HG03575 (cell line): ENCODE measurements around the gene CUL3.

Source experiments
- ATAC-seq: cut with Tn5 transposase; IDR thresholded peaks from one replicate; pipeline ENCODE4 v1.9.1; 2021; ENCODE audit not compliant: unreplicated experiment, insufficient number of reproducible peaks, low FRiP score; ENCODE audit errors: extremely low read depth

The CUL3 gene

DNA sequence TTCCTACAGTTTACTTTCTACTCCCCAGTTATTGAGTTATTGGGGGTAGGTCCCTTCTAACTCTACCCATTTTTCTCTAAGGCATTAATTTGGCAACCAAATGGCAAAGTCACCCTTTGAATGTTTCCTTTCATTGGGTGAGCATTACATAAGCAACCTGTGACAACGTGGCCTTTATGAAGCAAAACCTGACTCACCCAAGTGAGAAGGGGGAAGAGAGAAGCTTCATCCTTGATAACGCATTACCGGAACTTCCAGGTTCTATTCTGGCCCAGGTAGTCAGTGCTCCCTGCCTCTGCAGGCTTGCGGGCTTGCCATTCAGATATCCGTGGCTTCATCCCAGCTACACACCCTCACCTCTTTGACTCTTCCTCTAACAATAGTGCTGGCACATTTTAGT, 144.2 kb downstream of the CUL3 start:
- no peak for ATAC-seq

DNA sequence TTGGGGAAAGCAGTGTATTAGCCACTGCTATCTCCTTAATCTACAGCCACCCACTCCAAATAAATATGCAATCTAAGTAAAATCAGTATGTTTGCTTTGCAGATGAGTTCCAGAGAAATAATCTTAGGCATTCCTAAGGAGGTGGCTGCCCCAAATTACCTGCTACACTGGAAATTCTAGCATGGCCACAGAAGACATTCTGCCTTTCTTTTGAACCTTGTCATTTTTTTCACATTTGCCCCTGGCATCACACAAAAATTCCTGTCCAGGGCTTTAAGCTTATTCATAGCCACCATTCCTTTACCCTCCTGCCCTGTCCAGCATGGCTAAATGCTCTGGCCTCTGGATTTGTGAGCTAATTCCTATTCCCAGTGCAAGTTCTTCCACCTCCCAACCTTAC, 146.4 kb downstream of the CUL3 start:
- no peak for ATAC-seq

DNA sequence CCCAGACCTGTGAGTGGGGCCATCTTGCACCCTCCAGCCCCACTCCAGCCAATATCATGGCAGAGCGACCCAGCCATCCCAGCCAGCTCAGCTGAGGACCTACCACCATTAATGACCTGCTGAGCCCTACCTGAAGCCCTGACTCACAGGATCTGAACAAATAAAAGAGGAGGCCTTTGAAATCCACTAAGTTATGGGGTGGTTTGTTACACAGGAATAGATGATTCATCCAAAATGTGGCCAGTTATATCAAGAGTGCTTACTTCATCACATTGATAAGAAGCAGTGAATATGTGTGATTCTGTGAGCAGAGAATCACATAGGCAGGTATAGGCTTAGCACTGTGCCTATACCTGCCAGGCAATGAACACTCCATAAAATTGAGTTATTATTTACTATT, 148.5 kb downstream of the CUL3 start:
- ATAC-seq, result no peak

GRCh38 chr2:224434618-224435017, 150.5 kb downstream of the CUL3 start:
- ATAC-seq, result no peak

DNA sequence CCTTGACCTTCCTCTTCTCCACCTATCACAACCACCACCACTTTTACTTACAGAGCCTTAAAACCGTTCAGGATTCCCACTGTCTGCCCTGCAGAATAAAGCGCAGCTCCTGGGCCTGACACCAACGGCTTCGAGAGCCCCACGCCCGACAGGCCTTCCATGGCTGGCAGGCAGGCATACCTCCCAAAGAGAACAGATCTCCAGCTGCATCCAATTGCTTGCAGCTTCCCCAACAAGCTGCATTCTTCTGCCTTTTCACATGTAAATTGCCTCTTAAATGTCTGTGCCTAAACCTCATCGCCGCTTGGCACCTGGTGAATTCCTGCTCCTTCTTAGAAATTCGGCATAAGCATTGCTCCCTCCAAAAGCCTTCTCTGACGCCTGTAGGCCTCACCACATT, 151.7 kb downstream of the CUL3 start:
- no peak for ATAC-seq

DNA sequence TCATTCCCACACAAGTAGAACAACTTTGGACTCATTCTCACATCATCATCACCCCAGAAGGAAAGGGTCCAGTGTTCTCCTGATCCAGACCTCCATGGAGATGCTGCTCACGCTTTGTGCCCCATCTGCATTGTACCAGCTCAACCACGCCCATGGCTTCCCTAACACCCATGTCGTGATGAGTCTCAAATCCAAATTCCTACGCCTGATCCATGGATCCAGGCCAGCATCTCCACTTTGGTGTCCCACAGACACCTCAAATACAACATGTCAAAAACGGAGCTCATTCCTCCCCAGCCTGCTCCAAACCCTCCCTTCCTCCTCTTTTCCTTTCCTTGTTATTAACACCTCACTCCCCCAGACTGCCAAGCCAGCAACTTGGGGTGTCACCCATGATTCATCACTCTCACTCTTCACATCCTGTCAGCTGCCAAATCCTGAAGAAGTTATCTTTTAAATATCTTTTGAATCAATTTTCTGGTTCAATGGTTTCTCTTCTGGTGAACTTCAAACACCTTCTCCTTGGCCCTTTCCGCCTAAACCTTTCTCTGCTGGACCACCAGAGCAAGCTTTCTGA, 153.1 kb downstream of the CUL3 start:
- ATAC-seq, result no peak

DNA sequence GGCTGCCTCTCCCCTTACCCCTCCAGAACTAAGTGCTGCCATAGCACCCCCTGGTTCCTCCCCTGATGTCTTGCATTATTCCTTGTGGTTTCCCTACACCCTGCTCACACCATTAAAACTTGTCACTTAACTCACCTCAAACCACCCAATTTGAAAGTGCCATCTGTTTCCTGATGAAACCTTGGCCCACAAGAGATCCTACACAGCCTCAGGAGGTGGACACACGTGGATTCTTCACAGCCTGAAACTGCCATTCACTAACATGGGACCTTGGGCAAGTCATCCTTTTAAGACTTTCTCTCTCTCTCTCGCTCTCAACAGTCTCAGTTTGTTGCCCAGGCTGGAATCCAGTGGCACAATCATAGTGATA, 155.7 kb downstream of the CUL3 start:
- ATAC-seq, result no peak

DNA sequence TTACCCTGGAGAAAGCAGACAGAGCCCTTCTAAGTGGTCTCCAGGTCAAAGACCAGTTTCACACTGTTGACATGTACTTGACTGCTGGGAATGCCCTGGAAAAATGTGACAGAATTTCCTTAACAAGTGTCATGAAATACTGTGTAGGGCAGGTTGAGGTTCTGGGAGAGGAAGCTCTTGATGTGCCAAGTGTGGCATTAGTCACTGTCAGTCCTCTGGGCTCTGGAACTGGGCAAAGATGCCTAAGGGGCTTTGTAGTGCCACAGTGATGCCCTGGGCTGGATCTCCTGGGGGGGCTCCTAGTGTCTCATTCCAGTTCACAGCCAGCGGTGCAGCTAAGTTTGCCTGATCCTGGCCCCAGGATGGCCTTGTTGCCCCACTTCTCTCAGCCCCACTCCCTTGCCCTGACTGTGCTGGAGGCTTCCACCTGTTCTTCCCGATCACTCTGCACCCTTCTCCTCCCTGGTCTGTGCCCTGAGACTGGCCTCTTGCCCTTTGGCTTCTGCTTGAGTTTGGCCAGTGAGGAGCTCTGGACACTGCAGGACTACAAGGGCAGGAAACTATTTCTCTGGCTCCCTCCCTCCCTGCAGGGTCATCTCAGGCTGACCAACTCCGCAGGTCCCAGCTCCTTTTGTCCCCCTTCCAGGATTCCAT, 156.2 kb downstream of the CUL3 start:
- ATAC-seq, result no peak

GRCh38 chr2:224427471-224427870, 157.7 kb downstream of the CUL3 start:
- no peak for ATAC-seq

- no peak for ATAC-seq
Measured at GRCh38 chr2:224426656-224427055, 158.5 kb downstream of the CUL3 start.

- ATAC-seq, result no peak
Measured at GRCh38 chr2:224421065-224421464, 164.1 kb downstream of the CUL3 start.
